Epidermal melanocyte (primary cell): ENCODE measurements around the gene RASAL3.

Experiments used
- DNase-seq: peaks from one replicate; pipeline ENCODE4 v3.0.0; 2011; ENCODE audit warnings: low spot score; ENCODE audit not compliant: insufficient read length

RASAL3 gene

GRCh38 chr19:15436012-15436825, 28.1 kb downstream of the RASAL3 start:
- DNase-seq = no peak

DNA sequence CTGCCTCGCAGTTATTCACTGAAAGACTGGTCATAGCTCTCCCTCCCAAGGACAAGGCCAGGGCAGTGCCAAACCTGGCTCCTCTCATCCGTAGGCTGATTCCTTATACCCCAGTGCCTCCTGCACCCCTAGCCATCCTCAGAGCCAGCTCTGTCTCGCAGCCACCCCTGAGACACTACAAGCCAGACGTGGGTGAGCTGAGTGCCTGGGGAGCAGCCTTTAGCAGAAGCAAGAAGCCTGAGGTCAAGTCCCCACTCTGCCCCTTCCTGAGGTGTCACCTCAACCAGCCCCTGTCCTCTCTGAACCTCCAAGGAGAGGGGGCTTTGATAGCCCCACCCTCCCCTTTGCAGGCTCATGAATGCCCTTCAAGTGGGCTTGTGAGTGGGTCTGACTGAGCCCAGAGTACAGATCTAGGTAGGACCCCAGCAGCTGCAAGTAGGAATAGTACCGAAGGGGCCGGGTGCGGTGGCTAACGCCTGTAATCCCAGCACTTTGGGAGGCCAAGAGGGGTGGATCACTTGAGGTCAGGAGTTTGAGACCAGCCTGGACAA, 30.8 kb downstream of the RASAL3 start:
- no peak for DNase-seq

GRCh38 chr19:15432629-15433518, 31.5 kb downstream of the RASAL3 start:
- peak; percentile 99 for DNase-seq

- no peak for DNase-seq
Observed at GRCh38 chr19:15432018-15432494, 32.3 kb downstream of the RASAL3 start.

- no peak for DNase-seq
Observed at GRCh38 chr19:15431396-15432017, 32.8 kb downstream of the RASAL3 start.

- DNase-seq = no peak
Observed at GRCh38 chr19:15430526-15431120, 33.7 kb downstream of the RASAL3 start.

DNA sequence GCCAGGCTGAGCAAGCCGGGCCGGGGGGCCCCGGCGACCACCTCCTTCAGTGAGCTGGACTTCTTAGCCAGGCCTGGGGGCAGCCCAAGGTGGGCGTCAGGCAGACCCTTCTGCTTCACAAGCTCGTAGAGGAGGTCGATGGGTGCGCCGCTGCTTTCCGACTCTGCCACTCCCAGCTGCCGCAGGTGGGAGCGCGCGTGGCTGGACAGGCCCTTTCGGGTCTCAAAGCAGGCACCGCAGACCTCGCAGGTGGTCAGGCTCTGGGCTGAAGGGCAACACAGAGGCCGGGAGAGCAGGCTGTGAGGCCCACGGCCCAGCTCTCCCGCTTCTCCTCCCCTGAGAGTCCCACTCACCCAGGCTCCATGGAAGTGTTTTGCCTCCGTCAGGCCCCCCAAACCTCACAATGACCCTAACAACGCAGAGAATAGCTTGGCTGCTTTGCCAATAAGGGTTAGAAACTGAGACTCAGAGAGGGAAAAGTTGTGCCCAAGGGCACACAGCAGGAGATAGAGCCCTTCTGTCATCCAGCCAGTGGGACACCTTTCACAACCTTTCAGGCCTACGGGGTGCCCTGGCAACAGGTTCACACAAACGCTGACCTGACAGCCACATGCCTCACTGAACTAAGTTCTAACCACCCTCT, 34.4 kb downstream of the RASAL3 start:
- DNase-seq = no peak

- DNase-seq = peak; percentile 14
Observed at GRCh38 chr19:15428956-15429824, 35.2 kb downstream of the RASAL3 start.

DNA sequence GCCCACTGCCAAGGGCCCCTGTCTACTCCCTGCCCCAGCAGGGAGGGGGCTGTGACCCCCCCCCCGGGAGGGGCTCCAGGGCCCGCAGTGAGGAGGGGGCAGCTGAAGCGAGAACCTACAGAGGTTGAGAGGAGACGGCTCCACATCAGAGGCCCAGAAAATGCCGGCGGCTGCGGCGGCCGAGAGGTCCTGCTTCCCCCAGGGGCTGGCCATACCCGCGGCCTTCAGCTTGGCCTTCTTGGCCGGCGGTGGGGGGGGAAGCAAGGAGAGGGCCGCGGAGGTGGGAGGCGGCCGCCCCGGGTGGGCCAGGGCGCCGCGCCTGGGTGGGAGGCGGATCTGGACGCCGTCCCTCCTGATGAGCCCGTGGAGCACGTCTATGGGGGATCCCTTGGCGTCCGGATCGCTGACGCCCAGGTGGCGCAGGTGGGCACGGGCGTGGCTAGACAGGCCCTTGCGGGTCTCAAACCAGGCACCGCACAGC, 36.3 kb downstream of the RASAL3 start:
- DNase-seq = no peak

GRCh38 chr19:15427350-15427700, 37.0 kb downstream of the RASAL3 start:
- DNase-seq = peak; percentile 7

GRCh38 chr19:15426485-15427349, 37.6 kb downstream of the RASAL3 start:
- DNase-seq = peak; percentile 17

DNA sequence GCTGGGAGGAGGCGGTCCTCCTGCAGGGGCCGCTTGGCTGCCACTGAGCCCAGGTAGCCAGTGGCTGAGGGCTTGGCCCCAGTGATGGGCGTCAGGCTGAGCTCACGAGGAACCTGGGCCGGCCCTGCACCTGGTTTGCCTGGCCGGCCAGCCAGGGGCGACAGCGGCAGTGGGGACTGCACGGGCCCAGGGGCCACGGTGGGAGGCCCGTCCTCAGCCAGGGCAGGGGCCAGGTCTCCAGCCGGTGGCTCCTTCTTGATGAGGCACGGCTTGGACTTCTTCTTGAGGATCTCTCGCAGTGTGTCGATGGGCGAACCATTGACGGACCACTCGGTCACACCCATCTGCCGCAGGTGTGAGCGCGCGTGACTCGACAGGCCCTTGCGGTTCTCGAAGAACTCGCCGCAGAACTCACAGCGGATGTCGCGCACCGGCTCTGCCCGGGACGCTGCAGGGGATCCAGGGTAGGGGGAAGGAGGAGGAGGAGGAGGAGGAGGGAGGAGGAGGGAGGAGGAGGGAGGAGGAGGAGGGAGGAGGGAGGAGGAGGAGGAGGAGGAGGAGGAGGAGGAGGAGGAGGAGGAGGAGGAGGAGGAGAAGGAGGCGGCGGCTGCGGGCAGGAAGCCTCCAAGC, 38.9 kb downstream of the RASAL3 start:
- DNase-seq = peak; percentile 10

DNA sequence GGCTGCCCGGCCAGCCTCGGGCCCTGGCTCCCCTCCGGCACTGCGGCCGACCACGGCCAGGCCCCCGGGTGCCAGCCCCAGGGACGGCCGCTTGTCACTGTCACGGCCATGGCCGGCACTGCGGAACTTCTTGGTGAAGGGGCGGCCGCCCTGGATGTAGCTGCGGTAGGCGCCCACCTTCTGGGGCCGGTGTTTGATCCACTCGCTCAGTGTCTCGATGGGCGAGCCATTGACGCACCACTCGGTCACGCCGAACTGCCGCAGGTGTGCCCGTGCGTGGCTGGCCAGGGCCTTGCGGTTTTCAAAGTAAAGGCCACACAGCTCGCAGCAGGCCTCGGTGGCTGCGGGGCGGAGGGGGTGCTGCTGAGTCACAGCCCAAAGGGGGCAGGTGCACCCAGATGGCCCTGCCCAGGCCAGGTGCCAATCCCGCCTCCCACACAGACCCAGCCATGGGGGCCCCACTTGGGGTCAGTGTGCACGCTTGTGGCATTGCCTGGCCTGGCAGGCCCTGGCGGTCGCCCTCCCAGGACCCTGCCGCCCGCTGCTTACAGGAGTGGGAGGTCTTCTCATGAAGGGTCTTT, 39.6 kb downstream of the RASAL3 start:
- DNase-seq = peak; percentile 3

DNA sequence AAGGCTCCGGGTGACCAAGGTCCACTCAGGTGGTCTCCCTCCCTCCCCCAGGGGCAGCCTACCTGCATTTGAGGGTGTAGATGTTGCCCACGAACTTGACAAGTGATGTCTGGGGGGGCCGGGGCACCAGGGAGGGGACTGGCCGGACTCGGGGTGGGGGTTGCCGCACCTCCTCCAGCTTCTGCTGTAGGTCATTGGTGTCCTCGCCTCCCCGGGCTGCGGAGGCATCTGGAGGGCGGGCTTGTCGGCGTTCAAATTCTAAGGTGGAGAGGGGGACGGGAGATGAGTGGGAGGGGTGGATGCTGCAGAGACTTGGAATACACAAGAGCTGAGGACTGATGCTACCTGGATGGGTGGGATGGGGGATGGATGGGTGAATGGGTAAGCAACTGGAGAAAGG, 40.2 kb downstream of the RASAL3 start:
- peak; percentile 15 for DNase-seq

DNA sequence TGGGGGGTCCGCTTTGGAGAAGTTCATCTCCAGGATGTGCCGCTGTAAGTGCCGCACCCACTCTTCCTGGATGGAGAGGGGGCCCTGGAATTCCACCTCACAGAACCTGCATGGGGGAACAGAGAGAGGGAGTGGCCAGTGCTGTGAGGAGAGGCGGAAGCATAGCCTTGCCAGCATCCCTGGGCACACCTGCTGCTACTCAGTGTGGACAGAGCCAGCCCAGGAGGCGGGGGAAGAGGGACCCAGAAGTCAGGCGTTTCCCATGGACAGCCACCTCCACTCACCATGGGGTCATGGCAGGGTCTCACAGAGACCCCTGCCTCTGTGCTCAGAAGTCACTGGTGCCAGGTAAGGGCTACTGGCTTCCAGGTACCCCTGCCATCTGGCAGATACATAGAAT, 41.2 kb downstream of the RASAL3 start:
- peak; percentile 0 for DNase-seq

GRCh38 chr19:15422296-15423075, 41.9 kb downstream of the RASAL3 start:
- peak; percentile 3 for DNase-seq

- DNase-seq = no peak
Observed at GRCh38 chr19:15421721-15422260, 42.6 kb downstream of the RASAL3 start.
